Thymus (tissue), 11 donors: ENCODE data around the gene CTNNB1. TPM values are rescaled to one million over a fixed set of nuclear protein-coding genes. Genes with fewer than 3 reads are reported as not detected.

Source experiments
- DNase-seq, 9 donors: peaks; one replicate each; pipeline ENCODE4 v3.0.0-alpha.2; 2013; ENCODE audit warnings: low spot score in 9 of 9, low read depth in 6 of 9, missing footprints in 1 of 9
- H3K27ac ChIP-seq, 2 donors: one replicate each; pipeline ENCODE4 v1.5.1; 2013; ENCODE audit warnings: control low read depth in 1 of 2, low read depth in 1 of 2, low read length in 1 of 2, mild to moderate bottlenecking in 1 of 2, moderate library complexity in 1 of 2
- H3K27me3 ChIP-seq, 2 donors: one replicate each; pipeline ENCODE4 v1.5.1; 2013; ENCODE audit warnings: low read length in 1 of 2; ENCODE audit not compliant: control insufficient read depth in 2 of 2, insufficient read depth in 1 of 2
- H3K36me3 ChIP-seq, 2 donors: one replicate each; pipeline ENCODE4 v1.5.1; 2013; ENCODE audit warnings: low read length in 1 of 2, mild to moderate bottlenecking in 1 of 2, moderate library complexity in 1 of 2; ENCODE audit not compliant: control insufficient read depth in 2 of 2, insufficient read depth in 2 of 2
- H3K4me1 ChIP-seq, 2 donors: one replicate each; pipeline ENCODE4 v1.5.1; 2013; ENCODE audit warnings: low read length in 2 of 2; ENCODE audit not compliant: control insufficient read depth in 2 of 2, insufficient read depth in 2 of 2
- H3K4me3 ChIP-seq, 2 donors: one replicate each; pipeline ENCODE4 v1.5.1; 2013; ENCODE audit warnings: low read length in 2 of 2, control low read depth in 1 of 2, mild to moderate bottlenecking in 1 of 2
- H3K9me3 ChIP-seq, 2 donors: one replicate each; pipeline ENCODE4 v1.5.1; 2013; ENCODE audit warnings: low read length in 1 of 2, mild to moderate bottlenecking in 1 of 2; ENCODE audit not compliant: control insufficient read depth in 2 of 2, insufficient read depth in 1 of 2
- WGBS: extraction: QIAGEN DNeasy Blood & Tissue Kit; methylation state at CpG from one replicate; pipeline ENCODE4 v1.1.7; 2013; 5-methylcytosine and 5-hydroxymethylcytosine counted together
- polyA plus RNA-seq: library from polyadenylated mRNA; stranded (reverse); fragments of 200-250 nt; gene quantifications from one replicate; pipeline ENCODE4 v1.2.3, GENCODE V29; 2013
- total RNA-seq: library from RNA; stranded (reverse); fragments of 120-200 nt; gene quantifications from one replicate; pipeline ENCODE4 v1.2.4, GENCODE V29; 2013
- donor health status: healthy.

The CTNNB1 gene
- total and polyA plus RNA-seq, 2 donors, result 165 to 270 TPM

DNA sequence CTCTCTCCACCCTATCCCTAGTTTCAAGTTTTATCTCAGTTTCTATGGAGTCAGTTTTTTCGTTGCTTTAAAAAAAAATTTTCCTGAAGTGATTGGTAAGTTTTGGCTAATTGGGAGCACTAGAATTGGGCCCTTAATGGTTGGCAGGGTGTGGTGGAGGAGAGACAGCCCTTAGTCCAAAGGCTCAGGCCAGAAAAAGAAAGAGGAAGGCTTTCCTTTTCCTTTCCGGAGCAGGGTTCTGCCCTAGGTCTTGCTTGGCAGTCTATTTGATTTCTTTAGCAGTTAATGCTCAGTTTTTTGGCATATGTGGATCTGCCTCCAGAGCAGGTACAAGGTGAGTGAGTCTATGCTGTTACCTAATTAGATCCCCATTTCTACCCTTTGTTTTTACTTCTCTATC is 22.7 kb downstream of the CTNNB1 start:
- H3K4me3 ChIP-seq, result no peak overlapping the region
- 88% methylated on average over 2 of the region's 2 CpGs for WGBS
- no peak for DNase-seq
- H3K9me3 ChIP-seq, result no peaks in the 10 kb centered on the region
- H3K4me1 ChIP-seq, result peaks cover 0 to 2% of the 10 kb centered on the region in 2 donors
- H3K27me3 ChIP-seq, result no peaks in the 10 kb centered on the region
- H3K36me3 ChIP-seq, result peaks cover 31 to 34% of the 10 kb centered on the region in 2 donors
- no peak overlapping the region for H3K27ac ChIP-seq

DNA sequence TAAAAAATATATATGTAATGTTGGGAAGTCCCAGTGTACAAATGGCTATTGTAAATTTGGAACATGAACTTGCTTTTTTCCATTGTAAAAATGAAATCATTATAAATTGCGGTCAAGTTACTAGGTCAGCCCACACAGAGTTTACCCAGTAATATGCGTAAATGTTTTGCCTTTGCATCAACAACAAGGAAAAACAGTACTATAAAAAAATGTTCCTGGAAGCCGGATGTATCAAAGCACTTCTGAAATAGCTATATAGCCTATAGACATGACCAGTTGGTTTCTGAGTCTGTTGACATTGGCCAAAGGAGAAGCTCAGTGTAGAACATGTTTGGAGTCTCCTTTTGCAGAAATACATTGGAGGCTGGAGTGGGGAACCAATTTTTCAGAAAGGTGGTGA is 23.2 kb downstream of the CTNNB1 start:
- 96% methylated on average over 3 of the region's 3 CpGs for WGBS
- Histone ChIP-seq H3K9me3 (no peaks in the 10 kb centered on the region), H3K4me3 (no peak overlapping the region), H3K4me1 (peaks cover 0 to 2% of the 10 kb centered on the region in 2 donors), H3K36me3 (peaks cover 33 to 37% of the 10 kb centered on the region in 2 donors), H3K27me3 (no peaks in the 10 kb centered on the region), H3K27ac (no peak overlapping the region)
- no peak for DNase-seq

DNA sequence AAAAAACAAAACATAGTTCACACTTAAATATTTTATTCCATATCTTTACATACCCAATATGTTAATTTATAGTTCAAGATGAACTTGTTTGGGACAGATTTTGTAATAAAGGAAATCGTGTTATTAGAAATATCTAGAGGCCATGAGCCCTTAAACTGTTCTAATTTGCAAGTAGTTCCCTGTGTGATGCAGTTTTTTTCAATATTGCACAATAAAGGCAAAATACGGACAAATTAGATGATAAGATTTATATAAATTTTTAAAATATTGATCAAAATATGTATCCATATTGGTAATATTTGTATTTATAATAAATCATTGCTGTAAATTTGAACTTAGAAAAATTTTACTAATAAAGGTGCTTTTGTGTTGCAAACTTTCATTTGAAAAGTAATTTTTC is 23.8 kb downstream of the CTNNB1 start:
- Histone ChIP-seq H3K4me1 (peaks cover 0 to 2% of the 10 kb centered on the region in 2 donors), H3K27ac (no peak overlapping the region), H3K27me3 (no peaks in the 10 kb centered on the region), H3K36me3 (peaks cover 37 to 43% of the 10 kb centered on the region in 2 donors), H3K4me3 (no peak overlapping the region), H3K9me3 (no peaks in the 10 kb centered on the region)
- 98% methylated on average over 2 of the region's 2 CpGs for WGBS
- no peak for DNase-seq

DNA sequence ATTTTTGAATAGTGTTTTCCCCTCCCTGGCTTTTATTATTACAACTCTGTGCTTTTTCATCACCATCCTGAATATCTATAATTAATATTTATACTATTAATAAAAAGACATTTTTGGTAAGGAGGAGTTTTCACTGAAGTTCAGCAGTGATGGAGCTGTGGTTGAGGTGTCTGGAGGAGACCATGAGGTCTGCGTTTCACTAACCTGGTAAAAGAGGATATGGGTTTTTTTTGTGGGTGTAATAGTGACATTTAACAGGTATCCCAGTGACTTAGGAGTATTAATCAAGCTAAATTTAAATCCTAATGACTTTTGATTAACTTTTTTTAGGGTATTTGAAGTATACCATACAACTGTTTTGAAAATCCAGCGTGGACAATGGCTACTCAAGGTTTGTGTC is 24.4 kb downstream of the CTNNB1 start:
- H3K9me3 ChIP-seq, result no peaks in the 10 kb centered on the region
- H3K4me1 ChIP-seq, result peaks cover 0 to under 1% of the 10 kb centered on the region in 2 donors
- 90% methylated on average over 2 of the region's 2 CpGs for WGBS
- H3K27ac ChIP-seq, result no peak overlapping the region
- H3K4me3 ChIP-seq, result no peak overlapping the region
- H3K27me3 ChIP-seq, result no peaks in the 10 kb centered on the region
- DNase-seq, result no peak
- peaks cover 37 to 49% of the 10 kb centered on the region in 2 donors for H3K36me3 ChIP-seq

DNA sequence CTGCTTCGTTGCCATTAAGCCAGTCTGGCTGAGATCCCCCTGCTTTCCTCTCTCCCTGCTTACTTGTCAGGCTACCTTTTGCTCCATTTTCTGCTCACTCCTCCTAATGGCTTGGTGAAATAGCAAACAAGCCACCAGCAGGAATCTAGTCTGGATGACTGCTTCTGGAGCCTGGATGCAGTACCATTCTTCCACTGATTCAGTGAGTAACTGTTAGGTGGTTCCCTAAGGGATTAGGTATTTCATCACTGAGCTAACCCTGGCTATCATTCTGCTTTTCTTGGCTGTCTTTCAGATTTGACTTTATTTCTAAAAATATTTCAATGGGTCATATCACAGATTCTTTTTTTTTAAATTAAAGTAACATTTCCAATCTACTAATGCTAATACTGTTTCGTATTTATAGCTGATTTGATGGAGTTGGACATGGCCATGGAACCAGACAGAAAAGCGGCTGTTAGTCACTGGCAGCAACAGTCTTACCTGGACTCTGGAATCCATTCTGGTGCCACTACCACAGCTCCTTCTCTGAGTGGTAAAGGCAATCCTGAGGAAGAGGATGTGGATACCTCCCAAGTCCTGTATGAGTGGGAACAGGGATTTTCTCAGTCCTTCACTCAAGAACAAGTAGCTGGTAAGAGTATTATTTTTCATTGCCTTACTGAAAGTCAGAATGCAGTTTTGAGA is 25.0 kb downstream of the CTNNB1 start:
- WGBS, result 97% methylated on average over 3 of the region's 3 CpGs
- Histone ChIP-seq H3K4me3 (no peak overlapping the region), H3K27me3 (no peaks in the 10 kb centered on the region), H3K9me3 (no peaks in the 10 kb centered on the region), H3K27ac (no peak overlapping the region), H3K4me1 (no peaks in the 10 kb centered on the region), H3K36me3 (peaks cover 37 to 53% of the 10 kb centered on the region in 2 donors)
- no peak for DNase-seq

DNA sequence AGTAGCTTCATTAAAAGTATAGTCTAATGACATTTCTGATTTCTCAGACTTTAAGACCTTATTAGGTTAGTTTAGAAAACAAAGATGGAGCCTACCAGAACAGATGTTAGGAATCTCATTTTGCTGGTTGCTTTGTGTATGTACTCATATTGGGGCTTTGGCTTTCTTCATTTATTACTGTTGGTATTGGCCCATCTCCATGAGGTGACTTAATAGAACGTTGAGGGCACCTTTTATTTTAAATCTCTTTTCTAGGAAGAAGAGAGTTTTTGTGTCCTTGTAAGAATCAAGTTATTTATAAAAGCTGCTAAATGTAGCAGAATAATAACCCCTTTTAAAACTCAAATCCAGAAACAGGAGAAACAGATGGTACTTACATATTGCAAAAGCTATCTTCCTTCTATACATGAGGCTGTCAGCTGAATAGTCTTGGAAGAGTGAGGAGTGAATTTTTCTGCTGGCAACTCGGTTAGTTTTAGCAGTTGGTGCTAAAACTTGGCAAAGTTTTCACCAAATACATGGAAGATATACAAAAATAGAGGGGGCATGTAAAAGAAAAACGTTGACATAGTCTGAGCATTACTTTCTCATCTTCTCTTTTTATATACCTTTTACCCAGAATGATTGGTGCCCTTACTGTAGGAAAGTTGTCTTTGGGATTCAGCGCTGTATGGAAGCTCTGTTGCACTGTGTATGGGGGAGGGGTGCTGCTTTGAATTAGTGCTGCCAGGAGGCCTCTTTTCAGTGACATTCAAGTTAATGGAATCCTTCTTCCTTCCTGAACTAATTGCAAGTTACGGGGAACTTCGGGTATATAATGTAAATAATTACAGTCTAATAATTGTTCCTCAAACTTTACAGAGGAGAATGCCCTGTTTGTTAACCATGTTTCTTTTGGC is 35.8 kb downstream of the CTNNB1 start:
- Histone ChIP-seq H3K36me3 (peaks cover 48 to 92% of the 10 kb centered on the region in 2 donors), H3K27ac (no peak overlapping the region), H3K4me1 (no peaks in the 10 kb centered on the region), H3K27me3 (no peaks in the 10 kb centered on the region), H3K9me3 (no peaks in the 10 kb centered on the region), H3K4me3 (no peak overlapping the region)
- WGBS, result 92% methylated on average over 6 of the region's 6 CpGs
- no peak for DNase-seq

DNA sequence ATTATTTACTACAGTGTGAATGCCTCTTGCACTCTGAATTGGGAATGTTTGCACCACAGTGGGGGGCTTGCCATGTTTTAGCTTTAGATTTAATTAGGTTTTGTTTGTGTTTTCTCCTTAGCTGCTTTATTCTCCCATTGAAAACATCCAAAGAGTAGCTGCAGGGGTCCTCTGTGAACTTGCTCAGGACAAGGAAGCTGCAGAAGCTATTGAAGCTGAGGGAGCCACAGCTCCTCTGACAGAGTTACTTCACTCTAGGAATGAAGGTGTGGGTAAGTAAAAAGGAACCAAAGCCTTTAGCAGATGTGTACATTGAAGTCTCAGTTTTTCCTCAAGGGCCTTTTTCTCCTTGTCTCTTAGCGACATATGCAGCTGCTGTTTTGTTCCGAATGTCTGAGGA is 36.9 kb downstream of the CTNNB1 start:
- Histone ChIP-seq H3K36me3 (peaks cover 52 to 95% of the 10 kb centered on the region in 2 donors), H3K27me3 (no peaks in the 10 kb centered on the region), H3K4me3 (no peak overlapping the region), H3K9me3 (no peaks in the 10 kb centered on the region), H3K4me1 (no peaks in the 10 kb centered on the region), H3K27ac (no peak overlapping the region)
- DNase-seq, result no peak
- WGBS, result 97% methylated on average over 2 of the region's 2 CpGs

DNA sequence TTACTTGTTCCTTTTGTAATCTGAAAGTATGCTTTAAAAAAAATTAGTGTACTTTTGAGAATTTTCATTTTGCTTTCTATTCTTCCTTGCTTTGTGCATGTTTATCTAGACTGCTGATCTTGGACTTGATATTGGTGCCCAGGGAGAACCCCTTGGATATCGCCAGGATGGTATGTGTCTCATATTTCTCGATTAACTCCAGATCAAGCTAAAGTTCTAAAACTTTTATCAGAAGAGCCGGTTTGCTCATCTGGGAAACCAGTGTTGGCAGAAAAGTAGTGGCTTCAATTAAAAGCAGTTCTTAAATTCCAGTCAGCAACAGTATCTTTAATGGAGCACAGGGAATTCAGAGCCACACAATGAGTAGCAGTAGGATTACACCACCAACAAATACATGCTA is 38.6 kb downstream of the CTNNB1 start:
- no peak overlapping the region for H3K4me3 ChIP-seq
- WGBS, result 90% methylated on average over 3 of the region's 3 CpGs
- no peak for DNase-seq
- H3K4me1 ChIP-seq, result no peaks in the 10 kb centered on the region
- no peak overlapping the region for H3K27ac ChIP-seq
- no peaks in the 10 kb centered on the region for H3K9me3 ChIP-seq
- H3K36me3 ChIP-seq, result peaks cover 49 to 91% of the 10 kb centered on the region in 2 donors
- H3K27me3 ChIP-seq, result no peaks in the 10 kb centered on the region

DNA sequence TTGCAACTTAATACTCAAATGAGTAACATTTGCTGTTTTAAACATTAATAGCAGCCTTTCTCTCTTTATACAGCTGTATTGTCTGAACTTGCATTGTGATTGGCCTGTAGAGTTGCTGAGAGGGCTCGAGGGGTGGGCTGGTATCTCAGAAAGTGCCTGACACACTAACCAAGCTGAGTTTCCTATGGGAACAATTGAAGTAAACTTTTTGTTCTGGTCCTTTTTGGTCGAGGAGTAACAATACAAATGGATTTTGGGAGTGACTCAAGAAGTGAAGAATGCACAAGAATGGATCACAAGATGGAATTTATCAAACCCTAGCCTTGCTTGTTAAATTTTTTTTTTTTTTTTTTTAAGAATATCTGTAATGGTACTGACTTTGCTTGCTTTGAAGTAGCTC is 40.3 kb downstream of the CTNNB1 start:
- Histone ChIP-seq H3K36me3 (peaks cover 36 to 88% of the 10 kb centered on the region in 2 donors), H3K27me3 (no peaks in the 10 kb centered on the region), H3K4me3 (no peak overlapping the region), H3K9me3 (no peaks in the 10 kb centered on the region), H3K27ac (no peak overlapping the region), H3K4me1 (no peaks in the 10 kb centered on the region)
- 88% methylated on average over 2 of the region's 2 CpGs for WGBS
- no peak for DNase-seq
